GM18505 (cell line): ENCODE results near the gene XKR3.
"Not testable (repeated sequence)": the region's sequence is repeated elsewhere in the genome, so short reads cannot be mapped to it uniquely, and the experiment has no call there.

ENCODE experiments used
- ATAC-seq: cut with Tn5 transposase; IDR thresholded peaks from one replicate; pipeline ENCODE4 v1.9.1; 2021; ENCODE audit not compliant: unreplicated experiment
- POLR2A ChIP-seq: IDR thresholded peaks from 4 replicates; pipeline ENCODE4 v1.6.1; 2011; ENCODE audit warnings: borderline replicate concordance; ENCODE audit not compliant: insufficient read depth, insufficient read length; ENCODE audit errors: extremely low read depth

XKR3 gene

GRCh38 chr22:16793831-16794230, 31.4 kb downstream of the XKR3 start:
- ATAC-seq = no peak

GRCh38 chr22:16789860-16790493, 35.2 kb downstream of the XKR3 start:
- TF ChIP-seq POLR2A = no peak
- no peak for ATAC-seq

More at GRCh38 chr22:16793831-16794230, 31.4 kb downstream of the XKR3 start:
- no peak for TF ChIP-seq POLR2A

GRCh38 chr22:16783930-16784354, 41.3 kb downstream of the XKR3 start:
- no peak for ATAC-seq

GRCh38 chr22:16783453-16783852, 41.8 kb downstream of the XKR3 start:
- TF ChIP-seq POLR2A = no peak
- no peak for ATAC-seq

More at GRCh38 chr22:16783930-16784354, 41.3 kb downstream of the XKR3 start:
- TF ChIP-seq POLR2A = no peak

GRCh38 chr22:16781764-16782329, 43.4 kb downstream of the XKR3 start:
- ATAC-seq = no peak
- TF ChIP-seq POLR2A = no peak

- no peak for ATAC-seq
These were observed 44.0 kb downstream of the XKR3 start for GRCh38 chr22:16781074-16781763.

GRCh38 chr22:16777284-16777924, 47.8 kb downstream of the XKR3 start:
- ATAC-seq = no peak
- no peak for TF ChIP-seq POLR2A

More at GRCh38 chr22:16781074-16781763, 44.0 kb downstream of the XKR3 start:
- no peak for TF ChIP-seq POLR2A

GRCh38 chr22:16776080-16776479, 49.1 kb downstream of the XKR3 start:
- ATAC-seq = no peak
- no peak for TF ChIP-seq POLR2A

- no peak for ATAC-seq
- TF ChIP-seq POLR2A = no peak
These were observed 50.2 kb downstream of the XKR3 start for GRCh38 chr22:16774911-16775500.

- ATAC-seq = not testable (repeated sequence)
These were observed 53.6 kb downstream of the XKR3 start for GRCh38 chr22:16771569-16771968.

- not testable (repeated sequence) for ATAC-seq
These were observed 57.3 kb downstream of the XKR3 start for GRCh38 chr22:16767927-16768326.

- not testable (repeated sequence) for ATAC-seq
These were observed 63.0 kb downstream of the XKR3 start for GRCh38 chr22:16762224-16762623.

- not testable (repeated sequence) for ATAC-seq
These were observed 64.8 kb downstream of the XKR3 start for GRCh38 chr22:16760416-16760815.

- not testable (repeated sequence) for ATAC-seq
These were observed 75.9 kb downstream of the XKR3 start for GRCh38 chr22:16749282-16749681.

- not testable (repeated sequence) for ATAC-seq
These were observed 76.9 kb downstream of the XKR3 start for GRCh38 chr22:16748160-16748929.

GRCh38 chr22:16747266-16748159, 77.7 kb downstream of the XKR3 start:
- ATAC-seq = not testable (repeated sequence)

GRCh38 chr22:16734271-16734670, 90.9 kb downstream of the XKR3 start:
- not testable (repeated sequence) for ATAC-seq
